PC-3 (cell line): ENCODE results near the gene AGPAT3.

Source experiments
- EZH2 ChIP-seq: fragments of 300-600 bp; sonication (generic); IDR thresholded peaks from one replicate; pipeline ENCODE4 v1.6.1; 2017; ENCODE audit warnings: antibody characterized with exemption, mild to moderate bottlenecking, low read length; ENCODE audit not compliant: unreplicated experiment
- EZH2phosphoT487 ChIP-seq: fragments of 300-600 bp; sonication (generic); IDR thresholded peaks from 2 replicates; pipeline ENCODE4 v1.6.1; 2018; ENCODE audit warnings: mild to moderate bottlenecking, antibody characterized with exemption, low read length, borderline replicate concordance
- TF ChIP-seq, protein P1 (sequence below): fragments of 300-600 bp; sonication (generic); conservative IDR thresholded peaks from 2 replicates; pipeline ENCODE4 v1.5.1; 2017; ENCODE audit warnings: antibody characterized with exemption, low read depth, mild to moderate bottlenecking, low read length

DNA sequence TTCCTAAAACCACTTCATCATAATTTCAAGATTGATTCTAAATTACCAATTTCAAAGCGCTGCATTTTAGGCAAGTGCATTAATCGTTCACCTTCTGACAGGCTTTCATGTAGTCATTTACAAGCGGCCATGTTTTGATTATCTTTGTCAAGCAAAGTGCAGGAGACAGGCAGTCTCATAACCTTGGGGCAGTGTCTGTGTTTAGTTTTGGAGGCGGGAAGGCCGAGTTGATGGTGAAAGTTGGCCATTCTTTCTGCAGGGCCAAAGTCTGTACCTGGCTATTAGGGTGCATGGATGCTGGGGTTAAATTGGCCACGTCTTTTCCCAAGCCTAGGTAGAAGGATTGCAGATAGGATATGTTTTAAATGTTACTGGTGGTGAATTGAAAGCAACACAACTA, 2.9 kb downstream of the AGPAT3 start:
- TF ChIP-seq, protein P1, sequence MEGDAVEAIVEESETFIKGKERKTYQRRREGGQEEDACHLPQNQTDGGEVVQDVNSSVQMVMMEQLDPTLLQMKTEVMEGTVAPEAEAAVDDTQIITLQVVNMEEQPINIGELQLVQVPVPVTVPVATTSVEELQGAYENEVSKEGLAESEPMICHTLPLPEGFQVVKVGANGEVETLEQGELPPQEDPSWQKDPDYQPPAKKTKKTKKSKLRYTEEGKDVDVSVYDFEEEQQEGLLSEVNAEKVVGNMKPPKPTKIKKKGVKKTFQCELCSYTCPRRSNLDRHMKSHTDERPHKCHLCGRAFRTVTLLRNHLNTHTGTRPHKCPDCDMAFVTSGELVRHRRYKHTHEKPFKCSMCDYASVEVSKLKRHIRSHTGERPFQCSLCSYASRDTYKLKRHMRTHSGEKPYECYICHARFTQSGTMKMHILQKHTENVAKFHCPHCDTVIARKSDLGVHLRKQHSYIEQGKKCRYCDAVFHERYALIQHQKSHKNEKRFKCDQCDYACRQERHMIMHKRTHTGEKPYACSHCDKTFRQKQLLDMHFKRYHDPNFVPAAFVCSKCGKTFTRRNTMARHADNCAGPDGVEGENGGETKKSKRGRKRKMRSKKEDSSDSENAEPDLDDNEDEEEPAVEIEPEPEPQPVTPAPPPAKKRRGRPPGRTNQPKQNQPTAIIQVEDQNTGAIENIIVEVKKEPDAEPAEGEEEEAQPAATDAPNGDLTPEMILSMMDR, result no peak
- TF ChIP-seq EZH2phosphoT487 (no peak), EZH2 (no peak)
